Colonic mucosa (tissue), 4 donors: Measurements from ENCODE around the gene MPRIP. TPM values are rescaled to one million over a fixed set of nuclear protein-coding genes. Genes with fewer than 3 reads are reported as not detected.

Source experiments
- DNase-seq: peaks from one replicate; pipeline ENCODE4 v3.0.0-alpha.2; 2020
- H3K27ac ChIP-seq: fragments of 200-600 bp; one replicate; pipeline ENCODE4 v1.8.0; 2021
- H3K27me3 ChIP-seq: fragments of 200-600 bp; one replicate; pipeline ENCODE4 v1.8.0; 2021
- H3K36me3 ChIP-seq: fragments of 200-600 bp; one replicate; pipeline ENCODE4 v1.8.0; 2021
- H3K4me1 ChIP-seq: fragments of 200-600 bp; one replicate; pipeline ENCODE4 v1.8.0; 2021; ENCODE audit warnings: mild to moderate bottlenecking
- H3K4me3 ChIP-seq: fragments of 200-600 bp; one replicate; pipeline ENCODE4 v1.8.0; 2021
- H3K9ac ChIP-seq, 2 donors: one replicate each; pipeline ENCODE4 v1.7.0; 2013; ENCODE audit warnings: control low read depth in 2 of 2, low read depth in 2 of 2, low read length in 2 of 2
- H3K9me3 ChIP-seq: fragments of 200-600 bp; one replicate; pipeline ENCODE4 v1.8.0; 2021
- CTCF ChIP-seq: fragments of 200-600 bp; IDR thresholded peaks from one replicate; pipeline ENCODE4 v1.8.0; 2022; ENCODE audit warnings: antibody characterized with exemption, mild to moderate bottlenecking
- intact Hi-C: fragments of 100-400 bp; cut with DNase I; formaldehyde crosslinking; loops from one replicate; pipeline ENCODE4 v1.14.1; 2022
- total RNA-seq, 2 donors: library from RNA; stranded (reverse); fragmentation: NEBNext Ultra II Directional in 1 of 2; extraction: Animal tissue kit (Norgen Biotek cat#: 25700) in 1 of 2; gene quantifications; one replicate each; pipeline ENCODE4 v1.2.1, GENCODE V29; 2021
- donor health status: healthy.
- donor health status: DM: no; HTN: no; CAD: no.
- donor health status: DM: no; HTN: no; CAD: no.

Gene MPRIP
- total RNA-seq, 2 donors from 2014 or later, result 146 to 211 TPM

GRCh38 chr17:17097763-17098345 lies 55.6 kb downstream of the MPRIP start:
- H3K4me3 ChIP-seq, result no peak overlapping the region
- no peaks in the 10 kb centered on the region for H3K27me3 ChIP-seq
- no peak for TF ChIP-seq CTCF
- no peak overlapping the region for H3K27ac ChIP-seq
- no peak overlapping the region for H3K9ac ChIP-seq
- no peaks in the 10 kb centered on the region for H3K36me3 ChIP-seq
- DNase-seq, result no peak
- no peaks in the 10 kb centered on the region for H3K9me3 ChIP-seq
- peaks cover 5% of the 10 kb centered on the region for H3K4me1 ChIP-seq
- intact Hi-C loops, result no loop called here

DNA sequence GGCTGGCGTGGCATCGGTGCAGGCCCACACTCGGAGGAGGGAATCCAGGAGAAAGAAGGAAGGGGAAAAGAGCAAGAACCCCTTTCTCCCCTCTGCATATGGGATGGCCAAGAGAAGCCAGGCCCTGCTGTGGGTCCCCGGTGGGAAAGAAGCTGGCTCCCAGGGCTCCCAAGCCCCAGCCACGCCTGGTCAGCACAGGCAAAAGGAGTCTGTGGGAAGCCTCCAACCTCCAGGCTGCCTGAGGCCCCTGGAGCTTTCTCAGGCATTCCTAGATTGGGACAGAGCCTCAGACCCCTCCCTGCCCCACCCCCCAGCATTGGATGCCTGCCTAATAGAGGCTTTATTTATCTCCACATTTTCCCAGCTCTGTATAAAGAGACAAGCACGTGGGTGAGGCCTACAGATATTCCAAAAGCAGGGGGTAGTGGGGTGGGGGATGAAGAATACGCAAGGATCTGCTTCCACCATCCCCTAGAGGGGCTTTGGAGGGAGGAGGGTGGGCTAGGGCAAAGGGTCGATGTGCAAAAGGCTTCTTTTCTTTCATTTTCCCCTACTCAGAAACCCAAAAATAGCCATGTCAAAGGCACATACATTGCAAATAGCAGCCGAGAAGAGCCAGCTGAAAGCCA lies 56.4 kb downstream of the MPRIP start:
- no peak overlapping the region for H3K9ac ChIP-seq
- TF ChIP-seq CTCF, result no peak
- no peaks in the 10 kb centered on the region for H3K27me3 ChIP-seq
- peak; percentile 44 for DNase-seq
- H3K4me3 ChIP-seq, result no peak overlapping the region
- no peak overlapping the region for H3K27ac ChIP-seq
- intact Hi-C loops, result no loop called here
- H3K36me3 ChIP-seq, result no peaks in the 10 kb centered on the region
- no peaks in the 10 kb centered on the region for H3K9me3 ChIP-seq
- peaks cover 5% of the 10 kb centered on the region for H3K4me1 ChIP-seq

GRCh38 chr17:17102176-17102575 lies 59.9 kb downstream of the MPRIP start:
- Histone ChIP-seq H3K9ac (no peak overlapping the region), H3K4me1 (peaks cover 4% of the 10 kb centered on the region)
- DNase-seq, result no peak

DNA sequence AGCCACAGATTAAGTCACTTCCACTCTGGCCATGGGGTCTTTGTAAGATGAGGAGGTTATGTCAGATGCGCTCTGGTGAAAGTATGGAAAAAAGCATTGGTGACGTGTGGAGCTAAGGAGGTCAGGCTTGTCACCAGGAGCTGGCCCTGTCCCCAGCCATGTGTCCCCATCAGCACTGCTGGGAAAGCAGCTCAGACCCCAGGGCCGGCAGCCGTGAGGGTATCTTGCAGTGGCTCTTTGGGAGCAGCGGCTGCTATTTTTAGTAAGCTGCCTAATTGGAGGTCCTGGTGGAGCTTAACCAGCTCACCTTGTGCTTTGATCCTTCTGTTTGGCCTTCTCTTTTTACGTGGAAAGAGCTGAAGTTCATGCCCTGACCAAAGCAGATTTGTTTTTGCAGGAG lies 60.9 kb downstream of the MPRIP start:
- Histone ChIP-seq H3K27ac (no peak overlapping the region), H3K9ac (no peak overlapping the region), H3K27me3 (no peaks in the 10 kb centered on the region), H3K9me3 (no peaks in the 10 kb centered on the region), H3K4me3 (no peak overlapping the region), H3K36me3 (no peaks in the 10 kb centered on the region), H3K4me1 (peaks cover 11% of the 10 kb centered on the region)
- DNase-seq, result no peak
- intact Hi-C loops, result no loop called here
- TF ChIP-seq CTCF, result no peak

More at GRCh38 chr17:17102176-17102575, 59.9 kb downstream of the MPRIP start:
- Histone ChIP-seq H3K27ac (no peak overlapping the region), H3K36me3 (no peaks in the 10 kb centered on the region), H3K9me3 (no peaks in the 10 kb centered on the region), H3K4me3 (no peak overlapping the region), H3K27me3 (no peaks in the 10 kb centered on the region)
- no peak for TF ChIP-seq CTCF
- intact Hi-C loops, result no loop called here

DNA sequence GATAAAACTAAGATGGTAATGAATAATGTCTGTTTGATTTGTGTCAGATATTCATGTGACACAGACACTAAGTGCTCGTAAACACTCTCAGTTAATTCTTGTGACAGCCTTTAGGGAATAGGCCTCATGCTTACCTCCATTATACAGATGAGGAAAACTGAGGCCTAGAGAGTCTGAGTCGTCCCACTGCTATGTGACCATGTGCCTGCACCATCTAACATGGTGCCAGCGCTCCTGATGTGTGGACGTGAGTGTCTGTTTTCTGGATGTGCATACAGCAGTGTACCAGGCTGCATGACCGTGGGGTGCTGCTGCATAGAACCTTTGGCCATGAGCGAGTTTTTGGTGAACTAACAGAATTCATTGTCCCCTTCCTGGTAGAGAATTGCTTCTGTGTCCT lies 61.8 kb downstream of the MPRIP start:
- TF ChIP-seq CTCF, result no peak
- Histone ChIP-seq H3K9me3 (no peaks in the 10 kb centered on the region), H3K27me3 (no peaks in the 10 kb centered on the region), H3K4me1 (peaks cover 20% of the 10 kb centered on the region), H3K27ac (no peak overlapping the region), H3K36me3 (no peaks in the 10 kb centered on the region), H3K9ac (no peak overlapping the region), H3K4me3 (no peak overlapping the region)
- DNase-seq, result no peak
- intact Hi-C loops, result no loop called here
